GM18502 (cell line): ENCODE measurements around the gene VAV2.
"Not testable (repeated sequence)": the region's sequence is repeated elsewhere in the genome, so short reads cannot be mapped to it uniquely, and the experiment has no call there.

Experiments used
- ATAC-seq: cut with Tn5 transposase; IDR thresholded peaks from one replicate; pipeline ENCODE4 v1.9.1; 2021; ENCODE audit warnings: mild to moderate bottlenecking; ENCODE audit not compliant: unreplicated experiment, poor library complexity

The VAV2 gene

DNA sequence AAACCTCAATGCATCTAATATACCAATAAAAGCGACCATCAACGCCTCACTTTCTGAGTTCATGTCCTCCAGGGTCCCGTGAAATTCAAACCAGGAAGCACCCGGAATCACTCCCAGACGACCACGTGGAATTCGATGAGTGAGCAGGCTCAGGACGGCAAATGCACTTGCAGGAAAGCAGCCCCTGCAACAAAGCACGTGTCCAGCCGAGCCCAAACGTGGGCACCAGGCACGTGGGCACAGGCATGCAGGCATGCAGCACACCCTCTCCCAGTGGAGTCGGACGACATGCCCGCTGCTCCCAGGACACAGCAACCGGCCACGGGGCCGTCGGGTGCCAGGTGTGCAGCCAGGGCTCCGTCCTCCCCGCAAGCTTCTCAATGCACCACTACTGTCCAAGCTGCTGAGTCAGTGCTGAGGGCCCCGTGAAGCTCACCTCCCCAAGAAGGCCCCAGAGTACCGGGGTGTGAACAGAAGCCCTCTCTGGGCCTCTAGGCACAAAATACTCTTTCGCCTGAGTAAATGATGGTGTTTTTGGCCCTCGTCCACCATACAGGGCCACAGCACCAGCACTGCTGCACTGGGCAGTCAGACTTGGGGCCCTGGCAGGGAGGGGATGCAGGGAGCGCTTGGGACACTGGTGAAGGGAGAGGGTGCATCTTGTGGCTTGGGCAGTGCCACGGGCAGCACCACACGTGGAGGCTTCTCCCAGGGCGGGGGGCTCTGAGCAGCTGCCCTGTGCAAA is 87.6 kb downstream of the VAV2 start:
- ATAC-seq = no peak

DNA sequence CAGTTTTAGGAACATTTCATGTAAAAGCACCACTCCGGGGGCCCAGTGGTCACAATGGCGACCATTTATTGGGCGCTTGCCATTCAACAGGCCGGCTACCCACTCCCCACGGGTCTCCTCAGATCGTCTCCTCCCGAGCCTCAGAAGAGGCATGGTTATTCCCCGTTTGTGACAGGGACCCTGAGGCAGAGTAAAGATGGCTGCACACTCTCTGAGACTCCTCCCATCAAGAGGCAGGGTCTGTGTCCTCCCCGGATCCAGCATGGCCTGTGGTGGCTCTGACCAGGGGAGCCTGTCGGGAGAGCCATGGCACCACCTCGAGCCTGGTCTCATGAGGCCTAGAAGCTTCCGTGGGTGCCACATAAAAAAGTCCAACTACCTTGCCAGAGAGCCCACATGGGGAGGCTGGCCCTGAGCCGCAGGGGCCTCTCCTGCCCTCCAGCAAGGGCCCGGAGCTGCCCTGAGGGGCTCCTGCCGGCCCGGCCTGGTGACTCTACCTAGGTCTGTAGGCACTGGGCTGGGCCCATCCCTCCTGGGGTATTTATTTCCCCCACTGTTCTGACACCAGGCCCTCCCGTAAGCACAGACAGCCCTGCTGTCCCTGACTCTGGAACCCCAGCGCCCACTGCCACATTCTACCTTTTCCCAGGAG is 90.8 kb downstream of the VAV2 start:
- no peak for ATAC-seq

DNA sequence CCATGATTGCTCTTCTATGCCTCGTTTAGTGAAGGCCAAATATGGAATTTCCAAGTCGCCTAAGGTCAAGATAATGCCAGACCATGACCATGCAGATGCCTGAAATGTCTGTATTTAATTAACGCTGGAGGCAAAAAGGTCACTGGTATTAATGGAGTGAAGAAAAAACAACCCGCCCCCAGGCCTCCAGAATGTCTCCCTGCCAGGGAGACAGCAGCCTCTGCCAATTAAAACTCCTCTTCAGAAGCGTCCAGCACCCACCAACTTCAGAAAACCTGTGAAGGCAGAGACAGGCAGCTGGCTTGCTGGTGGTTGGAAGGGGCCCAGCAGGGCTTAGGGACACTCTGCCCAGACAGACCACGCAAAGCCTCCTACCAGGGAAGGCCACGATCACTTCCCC is 94.4 kb downstream of the VAV2 start:
- no peak for ATAC-seq

DNA sequence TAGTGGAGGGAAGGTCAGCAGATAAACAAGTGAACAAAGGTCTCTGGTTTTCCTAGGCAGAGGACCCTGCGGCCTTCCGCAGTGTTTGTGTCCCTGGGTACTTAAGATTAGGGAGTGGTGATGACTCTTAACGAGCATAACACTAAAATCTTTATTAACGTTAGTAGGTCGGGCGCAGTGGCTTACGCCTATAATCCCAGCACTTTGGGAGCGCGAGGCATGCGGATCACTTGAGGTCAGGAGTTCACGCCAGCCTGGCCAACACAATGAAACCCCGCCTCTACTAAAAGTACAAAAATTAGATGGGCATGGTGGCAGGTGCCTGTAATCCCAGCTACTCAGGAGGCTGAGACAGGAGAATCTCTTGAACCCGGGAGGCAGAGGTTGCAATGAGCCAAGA is 96.1 kb downstream of the VAV2 start:
- not testable (repeated sequence) for ATAC-seq

DNA sequence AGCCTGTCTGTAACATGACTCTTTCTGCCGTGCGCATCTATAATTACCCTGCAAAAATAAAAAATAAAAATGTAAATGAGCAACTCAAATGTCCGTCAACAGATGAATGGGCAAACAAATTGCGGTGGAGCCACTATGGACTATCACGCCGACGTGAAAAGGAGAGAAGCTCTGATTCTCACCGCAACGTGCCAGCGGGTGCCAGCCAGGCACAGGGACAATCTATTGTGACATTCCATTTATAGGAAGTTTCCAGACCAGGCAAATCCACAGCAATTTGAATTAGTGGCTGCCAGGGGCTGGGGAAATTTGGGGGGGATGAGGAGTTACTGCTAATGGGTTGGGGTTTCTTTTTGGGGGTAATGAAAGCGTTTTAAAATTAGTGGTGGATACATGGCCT is 96.8 kb downstream of the VAV2 start:
- no peak for ATAC-seq

DNA sequence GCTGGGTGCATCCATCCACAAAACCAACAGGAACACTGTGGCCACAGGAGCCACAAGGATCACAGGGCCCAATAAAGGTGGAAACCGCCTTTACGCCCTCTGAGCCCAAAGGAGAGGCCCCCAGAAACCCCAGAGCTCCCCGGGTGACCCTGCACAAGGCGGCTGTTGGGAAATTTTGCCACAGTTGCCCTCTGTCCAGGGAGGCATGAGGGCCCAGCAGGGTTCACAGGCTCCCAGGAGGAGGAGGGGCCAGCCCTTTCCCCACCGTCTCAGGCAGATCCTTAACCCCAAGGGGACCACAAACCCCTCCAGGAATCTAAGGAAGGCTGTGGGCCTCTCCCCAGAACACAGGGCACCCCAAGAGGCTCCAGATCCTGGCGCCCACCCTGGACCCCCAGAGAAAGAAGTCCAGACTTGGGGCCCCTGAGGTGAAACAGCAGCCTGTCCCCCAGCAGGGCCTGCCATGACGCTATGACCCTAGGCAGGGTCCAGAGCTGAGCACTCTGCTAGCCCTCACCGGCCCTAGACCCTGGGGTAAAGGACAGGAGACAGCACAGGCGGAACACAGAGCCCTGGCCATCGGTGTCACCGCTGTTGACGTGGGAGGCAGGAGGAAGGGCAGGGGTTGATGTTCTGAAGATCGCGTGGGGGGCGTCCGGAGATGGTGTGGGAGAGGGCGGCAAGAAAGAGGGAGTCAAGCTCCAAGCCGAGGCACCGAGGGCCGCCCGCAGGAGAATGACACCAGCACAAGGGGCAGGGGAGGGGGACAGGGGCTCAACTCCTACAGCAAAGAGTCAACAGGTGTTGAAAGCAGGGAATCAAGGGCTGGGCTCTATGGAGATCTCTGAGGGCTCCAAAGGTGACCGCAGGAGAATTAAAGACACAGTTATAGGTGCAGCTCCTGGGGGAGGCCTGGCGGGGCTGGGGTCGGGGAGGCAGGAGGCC is 97.5 kb downstream of the VAV2 start:
- ATAC-seq = no peak

DNA sequence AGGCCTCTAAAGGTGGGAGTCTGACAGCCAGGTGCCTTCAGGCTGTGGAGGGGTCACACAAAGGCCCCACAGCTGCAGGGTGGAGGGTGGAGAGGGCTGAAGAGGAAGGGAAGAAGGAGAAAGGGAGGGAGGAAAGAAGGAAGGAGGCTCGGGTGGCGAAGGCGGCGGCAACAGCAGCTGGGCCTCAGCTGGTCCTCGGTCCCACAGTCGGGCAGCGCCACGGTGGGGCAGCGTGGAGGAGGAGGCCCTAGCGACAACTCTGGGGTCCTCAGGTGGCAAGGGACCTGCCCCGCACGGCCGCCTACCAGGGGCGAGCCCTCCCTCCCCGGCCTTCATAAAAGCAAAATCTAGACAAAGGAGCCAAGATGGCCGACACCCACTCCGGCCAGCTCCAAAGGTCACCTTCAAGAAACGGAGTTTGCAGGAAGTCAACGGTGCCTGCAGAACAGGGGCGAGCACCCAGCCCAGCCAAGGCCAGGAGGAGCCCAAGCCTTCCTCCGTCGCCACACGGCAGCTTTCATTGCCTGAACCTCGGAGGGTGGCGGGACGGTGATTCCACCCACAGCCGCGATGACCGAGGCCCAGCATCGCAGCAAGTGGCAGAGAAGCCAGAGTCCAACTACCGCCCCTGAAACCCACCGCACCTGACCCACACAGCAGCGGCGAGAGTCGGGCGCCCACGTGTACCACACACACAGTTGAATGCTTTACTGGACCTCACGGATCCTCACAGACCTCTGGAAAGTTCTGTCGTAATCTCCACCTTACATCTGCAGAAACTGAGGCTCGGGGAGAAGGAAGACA is 98.7 kb downstream of the VAV2 start:
- ATAC-seq = no peak

DNA sequence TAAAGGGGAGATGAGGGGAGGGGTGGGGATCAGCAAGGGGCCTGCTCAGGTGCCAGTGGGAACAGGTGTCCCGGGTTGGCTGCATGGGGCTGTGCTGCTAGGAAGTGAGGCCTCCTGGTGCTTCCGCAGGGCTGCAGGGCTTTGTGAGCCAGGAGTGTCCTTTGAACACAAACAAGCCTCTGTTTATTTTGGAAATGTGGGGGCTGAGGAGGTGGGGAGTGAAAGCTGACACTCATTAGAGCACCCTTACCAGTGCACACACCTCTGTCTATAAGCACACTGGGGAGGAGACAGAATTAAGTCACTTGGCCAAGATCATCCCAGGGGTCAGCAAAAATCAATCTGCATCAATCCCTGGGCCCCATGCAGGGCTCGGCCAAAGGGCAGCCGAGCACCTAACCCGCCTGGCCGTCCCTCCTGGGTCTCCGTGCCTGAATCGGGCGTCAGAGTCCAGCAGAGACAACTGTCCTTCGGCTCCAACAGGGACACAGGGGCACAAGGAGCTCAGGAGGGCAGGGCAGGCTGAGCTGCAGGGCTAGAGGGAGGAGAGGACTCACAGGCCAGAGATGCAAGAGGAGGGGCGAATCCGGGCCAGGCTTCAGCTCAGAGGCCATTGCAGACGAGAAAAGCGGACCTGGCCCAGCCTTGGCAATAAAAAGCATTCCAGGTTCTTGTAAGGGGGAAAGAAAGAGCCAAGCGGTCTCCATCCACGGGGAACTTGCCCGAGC is 99.8 kb downstream of the VAV2 start:
- ATAC-seq = no peak

DNA sequence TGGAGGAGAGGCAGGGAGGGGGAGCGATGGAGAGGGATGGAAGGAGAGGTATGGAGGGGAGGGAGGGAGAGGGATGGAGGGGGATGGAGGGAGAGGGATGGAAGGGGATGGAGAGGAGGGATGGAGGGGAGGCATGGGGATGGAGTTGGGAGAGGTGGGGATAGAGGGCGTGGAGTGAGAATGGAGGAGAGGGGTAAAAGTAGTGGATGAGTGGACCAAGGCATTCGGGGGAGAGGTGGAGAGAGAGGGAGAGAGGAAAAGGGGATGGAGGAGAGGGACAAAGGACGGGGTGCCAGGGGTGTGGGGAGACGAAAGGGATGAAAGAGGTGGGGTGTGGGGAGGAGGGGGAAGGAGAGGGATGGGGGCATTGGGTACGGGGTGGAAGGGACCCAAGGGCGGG is 100.4 kb downstream of the VAV2 start:
- no peak for ATAC-seq

DNA sequence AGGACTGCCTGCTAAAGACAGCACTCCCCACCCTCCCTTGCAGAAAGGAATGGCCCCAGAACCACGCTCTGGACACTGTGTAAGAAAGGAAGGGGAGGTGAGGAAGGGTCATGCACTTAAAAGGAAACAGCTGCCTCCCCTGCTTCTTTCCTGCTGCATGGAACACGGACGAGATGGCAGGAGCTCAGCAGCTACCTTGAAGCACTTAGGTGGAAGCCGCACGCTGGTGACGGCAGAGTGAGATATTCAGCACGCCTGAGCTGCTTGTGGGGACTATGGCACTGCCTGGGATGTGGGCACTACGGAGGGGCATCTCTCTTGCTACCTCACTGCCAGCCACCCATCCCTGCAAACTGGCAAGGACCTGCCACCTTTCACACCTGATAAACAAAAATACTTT is 101.5 kb downstream of the VAV2 start:
- ATAC-seq = no peak

DNA sequence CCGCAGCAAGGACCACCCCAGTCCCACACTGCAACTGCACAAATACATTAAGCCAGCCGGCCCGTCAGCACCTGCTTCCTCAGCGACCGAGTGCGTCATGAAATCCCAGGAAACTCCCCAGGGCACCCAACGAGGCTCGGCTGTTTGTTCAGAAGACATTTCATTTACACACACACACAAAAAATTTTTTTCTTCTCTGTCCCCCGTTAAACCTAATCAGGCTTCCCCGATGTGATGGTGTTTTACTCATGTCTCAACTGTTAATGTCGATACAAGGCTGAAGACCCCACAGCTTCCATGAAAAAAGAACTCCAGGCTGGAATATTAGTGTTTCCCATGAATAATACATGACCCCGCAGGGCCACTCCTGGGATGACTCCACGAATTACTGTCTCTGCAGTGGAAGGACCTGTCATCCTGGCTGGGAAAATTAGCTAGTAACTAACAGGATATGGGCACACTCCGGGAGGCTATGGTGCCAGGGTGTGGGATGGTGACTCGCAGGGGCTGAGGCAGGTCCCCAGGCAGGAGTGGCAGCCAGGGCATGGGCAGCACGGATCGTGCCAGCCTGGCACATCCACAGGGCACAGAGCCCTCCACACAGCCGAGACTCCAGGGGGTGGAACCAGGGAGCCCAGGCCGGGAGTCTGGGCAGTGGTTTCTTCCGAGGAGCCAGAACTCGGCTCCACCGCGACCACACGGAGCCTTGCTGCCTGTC is 102.4 kb downstream of the VAV2 start:
- ATAC-seq = no peak

DNA sequence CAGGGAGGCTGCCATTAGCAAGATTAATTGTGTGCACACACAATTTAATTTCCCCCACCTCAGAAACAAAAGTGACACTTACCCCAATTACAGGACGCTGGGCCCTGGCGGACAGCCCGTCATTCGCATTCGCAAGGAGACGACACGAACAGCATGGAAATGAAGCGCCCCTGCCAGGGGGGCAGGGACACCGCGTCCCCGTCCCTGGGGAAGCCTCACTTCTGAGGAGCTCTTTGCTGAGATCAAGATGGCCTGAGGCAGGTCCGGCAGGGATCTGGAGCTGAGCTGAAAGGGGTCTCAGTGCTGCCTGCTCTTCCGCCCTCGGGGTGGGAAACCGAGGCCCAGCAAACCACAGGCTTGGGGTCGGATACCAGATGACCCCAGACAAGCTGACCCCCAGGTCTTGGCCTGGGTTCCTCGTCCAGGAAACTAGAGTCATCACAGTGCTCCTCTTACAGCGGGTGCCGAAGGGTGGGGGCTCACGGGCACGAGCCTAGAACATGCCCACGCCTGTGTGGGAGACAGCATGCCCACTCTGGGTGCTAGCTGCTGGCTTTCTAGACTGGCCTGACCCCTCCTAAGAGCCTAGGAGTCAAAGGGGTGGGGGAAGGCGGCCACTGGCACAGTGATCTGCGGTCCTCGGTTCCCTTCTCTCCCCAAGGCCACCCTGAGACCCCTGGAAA is 103.2 kb downstream of the VAV2 start:
- no peak for ATAC-seq

DNA sequence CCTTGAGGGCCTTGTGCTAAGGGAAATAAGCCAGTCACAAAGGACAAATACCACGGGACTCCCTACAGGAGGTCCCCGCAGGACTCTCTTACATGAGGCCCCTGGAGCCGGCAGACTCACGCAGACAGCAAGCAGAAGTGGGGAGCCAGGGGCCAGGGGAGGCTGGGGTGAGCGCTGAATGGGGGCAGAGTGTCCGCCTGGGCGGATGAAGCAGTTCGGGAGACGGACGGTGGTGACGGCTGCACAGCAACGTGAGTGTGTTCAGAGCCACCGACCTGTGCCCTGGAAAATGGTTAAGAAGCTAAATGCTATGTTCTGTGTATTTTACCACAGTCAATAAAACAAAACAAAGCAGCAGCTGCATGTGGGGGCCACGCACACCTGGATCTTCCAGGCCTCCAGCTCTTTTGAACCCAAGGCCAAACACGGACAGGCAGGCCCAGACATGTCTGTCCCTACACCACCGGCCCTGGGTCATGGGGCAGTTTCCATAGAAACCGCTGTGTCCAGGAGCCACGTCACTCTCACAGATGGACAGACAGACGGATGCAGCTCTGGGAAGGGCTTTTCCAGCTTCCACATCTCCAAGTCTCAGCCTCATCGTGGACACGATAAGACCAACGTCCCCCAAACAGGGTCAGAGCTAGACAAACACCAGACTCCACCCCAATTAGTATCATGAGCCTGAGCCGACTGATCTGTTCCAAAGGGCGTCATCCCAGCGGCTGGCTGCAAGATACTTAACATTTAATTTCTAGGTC is 103.9 kb downstream of the VAV2 start:
- ATAC-seq = no peak

DNA sequence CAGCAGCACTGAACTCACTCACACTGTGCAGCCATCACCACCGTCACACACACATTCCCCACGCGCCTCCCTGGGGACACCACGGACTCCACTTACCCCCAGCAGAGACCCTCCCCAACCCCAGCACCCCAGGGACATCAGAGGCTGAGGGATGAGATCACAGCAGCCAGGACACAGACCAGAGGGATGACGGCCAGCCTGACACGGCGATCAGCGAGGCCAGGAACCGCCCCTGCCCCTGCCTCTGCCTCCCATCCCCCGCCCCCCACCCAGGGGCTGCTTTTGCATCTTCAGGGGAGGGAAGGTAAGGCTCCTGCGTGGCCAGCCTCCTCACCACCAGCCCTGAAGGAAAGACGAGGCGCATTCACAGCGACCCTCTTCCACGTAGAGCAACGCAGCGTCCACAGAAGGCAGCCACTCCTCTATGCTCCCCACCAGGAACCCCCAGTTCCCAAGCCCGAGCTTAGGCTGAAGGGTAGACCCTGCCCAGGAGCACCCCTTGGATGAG is 104.5 kb downstream of the VAV2 start:
- no peak for ATAC-seq

DNA sequence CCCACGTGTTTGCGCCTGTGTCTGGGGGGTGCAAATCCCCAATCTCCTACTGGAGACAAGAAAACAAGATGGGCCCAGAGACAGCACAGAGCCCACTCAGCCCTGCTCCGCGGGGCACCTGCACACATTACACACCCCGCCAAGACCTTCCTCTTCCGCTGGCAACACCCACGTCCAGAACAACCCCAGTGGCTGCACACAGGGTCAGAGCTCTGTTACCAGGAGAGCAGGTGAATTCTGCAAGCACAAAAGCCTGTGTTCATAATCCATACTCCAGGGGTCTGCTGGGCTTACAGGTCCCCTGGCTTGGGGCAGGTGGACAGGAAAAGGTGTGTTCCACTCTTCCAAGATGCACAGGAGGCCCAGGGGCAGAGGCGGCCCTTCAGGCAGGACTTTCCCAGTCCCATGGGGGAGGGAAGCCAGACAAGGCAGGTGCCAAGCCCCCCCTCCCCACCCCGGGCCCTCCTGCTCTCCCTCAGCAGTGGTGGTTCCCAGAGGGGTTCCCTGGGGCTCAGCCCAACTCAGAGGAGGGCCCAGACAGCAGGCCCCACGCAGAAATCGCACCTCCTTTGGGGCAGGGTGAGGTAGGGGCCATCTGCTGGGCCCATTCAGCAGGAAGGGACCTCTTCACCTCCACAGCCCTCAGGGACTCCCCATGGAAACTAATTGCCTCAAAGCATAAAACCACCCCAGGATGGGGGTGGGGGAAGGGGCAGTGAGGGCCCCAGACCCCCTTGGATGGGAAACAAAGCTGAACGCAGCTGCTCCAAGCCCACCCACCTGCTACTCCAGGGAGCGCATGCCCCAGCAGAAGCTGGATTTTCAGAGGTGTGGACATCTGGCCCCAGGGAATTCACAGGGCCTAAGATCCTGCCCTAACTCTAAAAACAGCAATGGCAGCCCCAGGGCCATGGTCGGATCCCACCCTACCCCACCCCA is 105.3 kb downstream of the VAV2 start:
- no peak for ATAC-seq

DNA sequence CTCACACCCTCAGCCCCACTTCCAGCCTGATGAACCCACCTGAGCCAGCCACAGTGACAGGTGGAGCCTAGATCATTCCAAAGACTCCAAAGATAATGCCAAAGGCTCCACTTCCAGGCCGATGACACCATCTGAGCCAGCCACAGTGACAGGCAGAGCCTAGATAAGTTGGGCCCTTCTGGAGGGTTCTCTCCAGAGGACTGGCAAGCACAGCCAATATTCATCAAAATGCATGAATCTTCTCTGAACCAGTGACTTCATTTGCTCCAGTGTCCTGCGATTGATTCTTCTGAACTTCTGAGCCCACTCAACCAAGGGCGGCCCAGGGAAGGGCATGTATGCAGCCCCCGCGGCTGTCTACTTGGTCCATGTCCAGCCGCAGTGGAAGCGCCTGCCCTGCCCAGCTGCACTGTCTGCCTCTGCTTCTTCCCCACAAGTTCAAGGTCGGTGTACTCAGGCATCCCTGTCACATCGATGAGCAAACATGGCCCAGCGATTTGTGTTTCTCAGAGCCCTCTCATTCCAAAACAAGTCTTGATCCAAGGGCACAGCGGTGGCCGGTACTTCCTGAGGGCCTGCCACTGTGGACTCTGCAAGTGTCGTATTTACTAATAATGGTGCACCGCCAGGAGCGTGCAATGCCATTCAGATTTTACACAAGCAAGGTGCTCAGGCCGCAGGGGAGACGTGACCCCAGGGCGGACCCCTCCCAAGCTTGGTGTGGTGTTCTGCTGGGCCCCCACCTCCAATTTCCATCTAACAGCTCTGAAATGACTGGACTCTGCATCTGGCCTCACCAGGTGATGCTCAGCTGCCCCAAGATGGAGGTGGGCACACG is 107.0 kb downstream of the VAV2 start:
- ATAC-seq = no peak
